H1 (cell line): ENCODE results near the gene DOK7. TPM values are rescaled to one million over a fixed set of nuclear protein-coding genes. Genes with fewer than 3 reads are reported as not detected.

Experiments used
- BRCA1 ChIP-seq: IDR thresholded peaks from 2 replicates; pipeline ENCODE4 v1.6.1; 2012; ENCODE audit warnings: low read depth, low read length, improper control_type of control experiment
- CEBPB ChIP-seq: IDR thresholded peaks from 2 replicates; pipeline ENCODE4 v1.6.1; 2012; ENCODE audit warnings: low read depth, low read length
- HDAC2 ChIP-seq, 2 experiments: fragments of 300-600 bp in 1 of 2; sonication (generic) in 1 of 2; IDR thresholded peaks; 2 replicates each; pipeline ENCODE4 v1.6.1; 2011 to 2012; ENCODE audit warnings: low read depth in 2 of 2, low read length in 2 of 2, mild to moderate bottlenecking in 2 of 2, moderate library complexity in 2 of 2, borderline replicate concordance in 1 of 2, inconsistent platforms in 1 of 2
- JUN ChIP-seq: IDR thresholded peaks from 2 replicates; pipeline ENCODE4 v1.6.1; 2011; ENCODE audit warnings: low read depth, mild to moderate bottlenecking, improper control_type of control experiment, low read length
- MAFK ChIP-seq: IDR thresholded peaks from 2 replicates; pipeline ENCODE4 v1.6.1; 2012; ENCODE audit warnings: low read depth, mild to moderate bottlenecking, improper control_type of control experiment, low read length
- SIN3A ChIP-seq, 2 experiments: IDR thresholded peaks in 1 of 2; conservative IDR thresholded peaks in 1 of 2; 2 replicates each; pipeline ENCODE4 v1.6.1; 2011 to 2012; ENCODE audit warnings: low read length in 2 of 2, improper control_type of control experiment in 1 of 2, low read depth in 1 of 2, mild to moderate bottlenecking in 1 of 2
- polyA plus RNA-seq, 7 experiments: library from polyadenylated mRNA; depleted of rRNA in 3 of 7; stranded (reverse) in 5 of 7; unstranded in 2 of 7; fragments of >200 nt in 5 of 7; fragments of 200-250 nt in 2 of 7; gene quantifications; 1 replicate in 5 of 7; 2 replicates in 1 of 7; 4 replicates in 1 of 7; pipeline versions ENCODE4 v1.2.1 to v1.2.3, GENCODE V29; 2011 to 2013; ENCODE audit warnings: missing spikeins in 2 of 7, mixed read lengths in 2 of 7
- total RNA-seq: library from RNA; stranded (reverse); fragmentation: NEBNext Ultra II Directional; extraction: Animal tissue kit (Norgen Biotek cat#: 25700); gene quantifications from 2 replicates; pipeline ENCODE4 v1.2.1, GENCODE V29; 2021

DOK7 gene
- total and polyA plus RNA-seq, 2 of the 8 experiments (the other 6 are each of a cell fraction or from before 2014, with no cell fraction given) = 0.32 TPM; not detected in 1

DNA sequence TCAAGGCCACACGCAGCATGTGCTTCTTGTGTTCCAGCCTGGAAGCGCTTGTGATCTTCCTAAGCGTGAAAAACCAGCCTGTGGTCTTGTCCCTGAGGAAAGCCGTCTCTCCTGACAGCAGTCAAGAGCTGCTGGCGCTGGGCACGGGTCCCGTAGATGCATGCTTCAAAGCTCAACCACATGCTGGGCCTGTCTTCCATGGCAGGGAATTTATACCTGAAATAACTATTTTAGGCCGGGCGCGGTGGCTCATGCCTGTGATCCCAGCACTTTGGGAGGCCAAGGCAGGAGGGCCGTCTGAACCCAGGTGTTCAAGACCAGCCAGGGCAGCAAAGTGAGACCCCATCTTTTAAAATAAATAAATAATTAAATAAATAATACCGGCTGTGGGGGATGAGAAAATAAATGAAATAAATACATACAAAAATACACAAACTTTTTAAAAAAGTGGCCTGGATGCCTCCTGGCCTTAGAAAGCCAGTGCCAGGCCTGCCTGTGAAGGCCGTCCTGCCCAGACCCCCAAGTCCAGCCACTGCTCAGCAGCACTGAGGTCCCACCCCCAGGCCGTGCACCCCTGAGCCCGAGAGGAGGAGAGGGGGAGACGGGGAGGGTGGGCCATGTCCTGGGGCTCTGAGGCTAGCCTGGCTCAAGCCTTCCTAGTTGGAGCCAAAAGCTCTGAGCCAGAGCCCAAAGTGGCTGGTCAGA is 58.7 kb downstream of the DOK7 start (continued):
- TF ChIP-seq SIN3A (conservative IDR thresholded peaks at IDR 0.05 in 1 of 2, IDR thresholded peaks at IDR 0.05 in 1 of 2; ENCODE audit: low read depth in 1 of 2, low read length in 2 of 2) (no peak), MAFK (no peak), HDAC2 (IDR thresholded peaks at IDR 0.05; ENCODE audit: borderline replicate concordance in 1 of 2, low read depth in 2 of 2, low read length in 2 of 2) (no peak), CEBPB (no peak), BRCA1 (no peak), JUN (no peak)
